Adrenal gland (tissue), 5 donors: ENCODE measurements around the gene DOCK7.

Source experiments
- CTCF ChIP-seq, 6 experiments: fragments of 450-650 bp in 4 of 6; fragments of 200-600 bp in 2 of 6; sonication (generic) in 1 of 6; IDR thresholded peaks; 1 replicate in 5 of 6; 2 replicates in 1 of 6; pipeline versions ENCODE4 v1.5.1 to v1.8.0; 2016 to 2021; ENCODE audit warnings: antibody characterized with exemption in 6 of 6, mild to moderate bottlenecking in 2 of 6, moderate library complexity in 1 of 6
- POLR2A ChIP-seq, 2 donors: fragments of 450-650 bp; IDR thresholded peaks; one replicate each; pipeline ENCODE4 v1.6.1; 2017; ENCODE audit warnings: antibody characterized with exemption in 2 of 2, mild to moderate bottlenecking in 2 of 2, moderate library complexity in 1 of 2
- donor health status: DM: no; HTN: no; CAD: no.

GRCh38 chr1:62434618-62435001, 253.6 kb downstream of the DOCK7 start:
- no peak for TF ChIP-seq CTCF (IDR thresholded peaks at IDR 0.05)
- no peak for TF ChIP-seq POLR2A (IDR thresholded peaks at IDR 0.05)
